HL-60/S4 treated with phorbol 12-myristate 13-acetate at 8.2 ng/mL for 4 days and 3 days (cell line): Measurements from ENCODE around the gene GNA12.

Experiments
- in situ Hi-C: fragments of 300-500 bp; cut with MboI; formaldehyde crosslinking; loops from 2 replicates; pipeline ENCODE4 v1.15.0; 2022; ENCODE audit warnings: low sequenced_read_pairs

The GNA12 gene

GRCh38 chr7:2680792-2681490 lies 163.2 kb downstream of the GNA12 start:
- in situ Hi-C loops: loop anchor here (25.0 kb wide), 1 partner anchor 219 kb away; no protein-coding TSS in a partner anchor

GRCh38 chr7:2680256-2680655 lies 163.9 kb downstream of the GNA12 start:
- in situ Hi-C loops: loop anchor here (25.0 kb wide), 1 partner anchor 218 kb away; no protein-coding TSS in a partner anchor

GRCh38 chr7:2679135-2680127 lies 164.7 kb downstream of the GNA12 start:
- in situ Hi-C loops: loop anchor here (25.0 kb wide), 1 partner anchor 217 kb away; no protein-coding TSS in a partner anchor

- in situ Hi-C loops: loop anchor here (25.0 kb wide), 1 partner anchor 216 kb away; no protein-coding TSS in a partner anchor
Observed at GRCh38 chr7:2678454-2678853, 165.7 kb downstream of the GNA12 start.
